Gastroesophageal sphincter (tissue), 4 donors: ENCODE measurements around the gene MRPL17. TPM values are rescaled to one million over a fixed set of nuclear protein-coding genes. Genes with fewer than 3 reads are reported as not detected.

Experiments
- ATAC-seq: fragments of 150-250 bp; one replicate; pipeline ENCODE4 v1.9.1; 2016; ENCODE audit warnings: mild to moderate bottlenecking, moderate library complexity
- H3K27ac ChIP-seq, 4 donors: fragments of 200-600 bp; sonication (generic) in 3 of 4; 1 replicate in 3 of 4; 2 replicates in 1 of 4; pipeline ENCODE4 v1.5.1; 2016 to 2019
- H3K27me3 ChIP-seq: fragments of 200-600 bp; sonication (generic); one replicate; pipeline ENCODE4 v1.5.1; 2019
- H3K36me3 ChIP-seq, 2 donors: fragments of 200-600 bp; sonication (generic); one replicate each; pipeline ENCODE4 v1.5.1; 2019; ENCODE audit warnings: control low read depth in 1 of 2
- H3K4me1 ChIP-seq, 3 donors: fragments of 200-600 bp; sonication (generic); 1 replicate in 2 of 3; 2 replicates in 1 of 3; pipeline ENCODE4 v1.5.1; 2016 to 2019; ENCODE audit warnings: control low read depth in 2 of 3
- H3K4me3 ChIP-seq, 2 donors: fragments of 200-600 bp; sonication (generic); one replicate each; pipeline ENCODE4 v1.5.1; 2019; ENCODE audit warnings: mild to moderate bottlenecking in 1 of 2, moderate library complexity in 1 of 2
- H3K9me3 ChIP-seq, 3 donors: fragments of 200-600 bp; sonication (generic); one replicate each; pipeline ENCODE4 v1.5.1; 2017 to 2019; ENCODE audit warnings: control low read depth in 2 of 3
- CTCF ChIP-seq, 4 experiments: fragments of 200-600 bp in 2 of 4; fragments of 450-650 bp in 2 of 4; sonication (generic) in 1 of 4; IDR thresholded peaks; one replicate each; pipeline ENCODE4 v1.5.1; 2017 to 2019; ENCODE audit warnings: antibody characterized with exemption in 4 of 4, mild to moderate bottlenecking in 2 of 4, moderate library complexity in 2 of 4
- EP300 ChIP-seq: sonication (generic); formaldehyde crosslinking; IDR thresholded peaks from one replicate; pipeline ENCODE4 v1.6.1; 2017; ENCODE audit warnings: antibody characterized with exemption, mild to moderate bottlenecking
- POLR2A ChIP-seq, 2 donors: fragments of 450-650 bp; IDR thresholded peaks; one replicate each; pipeline ENCODE4 v1.6.1; 2017; ENCODE audit warnings: antibody characterized with exemption in 2 of 2, mild to moderate bottlenecking in 2 of 2, moderate library complexity in 1 of 2
- POLR2AphosphoS5 ChIP-seq: sonication (generic); formaldehyde crosslinking; IDR thresholded peaks from one replicate; pipeline ENCODE4 v1.6.1; 2017; ENCODE audit warnings: antibody characterized with exemption
- WGBS, 2 donors: methylation state at CpG; one replicate each; pipeline ENCODE4 v1.1.5; 2018; ENCODE audit warnings: low coverage in 1 of 2; 5-methylcytosine and 5-hydroxymethylcytosine counted together
- total RNA-seq, 4 donors: library from RNA; depleted of rRNA; stranded (reverse); fragments of >200 nt; gene quantifications; one replicate each; pipeline ENCODE4 v1.1.0, GENCODE V29; 2016

The MRPL17 gene
- total RNA-seq, 4 donors from 2014 or later: 12.6 to 35.0 (median 18.6) TPM

DNA sequence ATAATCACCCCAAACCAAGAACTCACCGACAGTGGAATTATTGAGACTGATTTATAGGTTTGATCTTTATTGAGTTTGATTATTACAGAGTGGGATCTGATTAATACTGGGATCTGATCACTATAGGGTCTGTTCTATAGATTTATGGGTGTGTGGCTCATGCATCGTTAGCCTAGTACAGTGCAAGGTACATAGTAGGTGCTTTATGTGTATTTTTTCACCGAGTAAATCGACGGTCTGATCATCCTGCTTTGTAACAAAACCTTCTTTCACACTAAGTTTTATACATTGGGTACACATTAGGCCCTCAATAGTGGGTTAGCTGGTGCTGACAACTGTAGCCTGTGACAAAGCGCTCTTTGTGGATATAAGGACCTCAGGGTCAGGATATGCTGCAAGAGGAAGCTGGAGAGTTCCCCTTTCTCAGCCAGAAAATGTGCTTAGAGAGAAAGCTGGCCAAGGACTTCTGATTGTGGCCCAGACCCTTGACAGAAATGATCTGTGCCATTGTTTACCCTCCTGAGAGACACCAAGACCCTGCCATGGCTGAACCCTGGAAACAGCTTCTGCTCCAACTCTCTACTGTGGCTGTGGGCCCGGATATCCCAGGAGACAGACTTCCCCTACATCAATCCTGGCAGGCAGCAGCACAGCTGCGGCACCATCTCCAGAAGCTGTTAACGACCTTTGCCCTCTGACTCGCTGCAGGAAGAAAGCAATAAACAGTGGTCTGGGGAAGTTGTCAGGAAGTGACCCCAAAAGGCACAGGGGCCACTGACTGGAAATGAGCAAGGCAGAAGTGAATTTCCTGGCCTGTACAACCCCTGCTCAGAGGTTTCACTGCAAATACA is 47.8 kb downstream of the MRPL17 start:
- 46 to 52% methylated on average over 5 to 6 of the region's 10 CpGs for WGBS, 2 donors
- no peaks in the 10 kb centered on the region for H3K27me3 ChIP-seq
- peaks cover 0 to 46% of the 10 kb centered on the region in 2 donors for H3K36me3 ChIP-seq
- H3K4me3 ChIP-seq: no peak overlapping the region
- no peaks in the 10 kb centered on the region for H3K9me3 ChIP-seq
- peak; percentile 59 for ATAC-seq
- TF ChIP-seq POLR2A (IDR thresholded peaks at IDR 0.05): no peak
- peak; percentile 68 for TF ChIP-seq POLR2AphosphoS5
- H3K4me1 ChIP-seq: peaks cover 7 to 72% (median 41%) of the 10 kb centered on the region in 3 donors
- H3K27ac ChIP-seq: peak overlapping the region; percentile 23 to 78 (median 71)

DNA sequence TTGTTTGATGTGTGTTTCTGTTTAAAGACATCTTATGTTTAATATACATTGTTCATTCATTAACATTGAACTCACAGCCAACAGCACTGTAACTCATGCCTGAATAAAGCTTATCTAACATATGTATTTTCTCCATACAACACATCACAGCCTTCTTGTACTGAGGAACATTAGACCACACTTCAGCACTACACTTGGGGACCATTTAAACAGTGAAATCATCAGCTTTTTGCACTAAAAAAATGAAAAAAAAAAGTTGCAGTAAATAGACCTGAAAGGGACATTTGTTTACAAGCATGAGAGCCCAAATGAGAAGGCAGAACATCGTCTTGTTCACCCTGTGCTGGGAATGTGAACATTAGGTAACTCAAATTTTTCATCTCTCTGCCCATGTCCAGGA is 48.6 kb downstream of the MRPL17 start:
- Histone ChIP-seq H3K9me3 (no peaks in the 10 kb centered on the region), H3K4me3 (no peak overlapping the region), H3K4me1 (peaks cover 7 to 66% (median 41%) of the 10 kb centered on the region in 3 donors), H3K27ac (peak overlapping the region in 3 of 4 donors; percentile 68 to 78 (median 74)), H3K27me3 (no peaks in the 10 kb centered on the region), H3K36me3 (peaks cover 0 to 46% of the 10 kb centered on the region in 2 donors)
- TF ChIP-seq EP300: no peak
- TF ChIP-seq POLR2AphosphoS5: no peak
- TF ChIP-seq CTCF (IDR thresholded peaks at IDR 0.05): no peak
- no peak for TF ChIP-seq POLR2A (IDR thresholded peaks at IDR 0.05)
- ATAC-seq: no peak
- WGBS, 2 donors: 78 to 83% methylated on average over 1 of the region's 1 CpG

GRCh38 chr11:6633422-6634408 is 49.4 kb downstream of the MRPL17 start:
- 64 to 80% methylated on average over 2 to 8 of the region's 16 CpGs for WGBS, 2 donors
- Histone ChIP-seq H3K4me3 (no peak overlapping the region), H3K27me3 (no peaks in the 10 kb centered on the region), H3K36me3 (peaks cover 0 to 53% of the 10 kb centered on the region in 2 donors), H3K4me1 (peaks cover 6 to 58% (median 35%) of the 10 kb centered on the region in 3 donors), H3K27ac (peak overlapping the region in 1 of 4 donors; percentile 68), H3K9me3 (no peaks in the 10 kb centered on the region)
- TF ChIP-seq EP300 (no peak), CTCF (IDR thresholded peaks at IDR 0.05) (no peak)
- ATAC-seq: no peak

DNA sequence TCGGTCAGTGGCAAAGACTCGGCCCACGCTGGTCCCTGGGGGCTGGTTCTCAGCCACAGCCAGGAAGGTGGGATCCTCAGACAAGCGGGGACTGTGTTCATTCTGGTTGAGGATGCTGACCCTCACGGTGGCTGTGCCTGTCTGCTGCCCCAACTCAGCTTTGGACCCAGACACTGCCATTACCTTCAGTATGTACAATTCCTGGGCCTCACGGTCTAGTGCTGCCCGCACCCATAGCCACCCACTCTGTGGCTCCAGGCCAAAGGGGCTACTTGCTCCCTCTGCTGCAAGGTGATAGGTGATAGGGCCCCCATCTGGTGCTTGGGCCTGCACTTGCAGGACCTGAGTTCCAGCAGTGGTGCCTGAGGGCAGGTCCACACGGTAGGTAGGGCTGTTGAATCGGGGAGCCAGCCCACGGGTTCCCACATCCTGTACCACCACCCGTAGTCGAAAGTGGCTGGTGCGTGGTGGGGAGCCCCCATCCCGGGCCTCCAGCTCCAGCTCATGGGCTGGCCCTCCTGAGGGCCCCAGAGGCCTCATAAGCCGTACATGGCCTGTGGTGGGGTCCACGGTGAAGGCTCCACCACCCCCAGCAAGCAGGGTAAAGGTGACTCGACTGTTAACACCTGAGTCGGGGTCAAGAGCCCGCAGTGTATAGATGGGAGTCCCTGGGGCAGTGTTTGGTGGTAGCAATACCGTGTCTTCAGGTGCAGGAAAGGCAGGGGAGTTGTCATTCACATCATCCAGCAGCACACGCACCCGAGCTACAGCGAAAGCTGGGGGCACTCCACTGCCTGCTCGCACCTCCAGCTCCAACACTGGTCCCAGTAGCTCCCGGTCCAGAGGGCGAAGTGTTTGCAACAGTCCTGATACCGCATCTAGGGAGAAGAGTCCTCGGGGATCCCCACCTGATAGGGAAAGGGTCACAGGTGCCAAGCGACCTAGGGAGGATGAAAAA is 50.7 kb downstream of the MRPL17 start:
- Histone ChIP-seq H3K36me3 (peaks cover 0 to 67% of the 10 kb centered on the region in 2 donors), H3K27me3 (no peaks in the 10 kb centered on the region), H3K4me3 (no peak overlapping the region), H3K9me3 (no peaks in the 10 kb centered on the region), H3K4me1 (peaks cover 0 to 45% (median 25%) of the 10 kb centered on the region in 3 donors), H3K27ac (no peak overlapping the region)
- ATAC-seq: no peak
- 90 to 100% methylated on average over 2 to 3 of the region's 29 CpGs for WGBS, 2 donors
- TF ChIP-seq POLR2AphosphoS5 (no peak), CTCF (IDR thresholded peaks at IDR 0.05) (no peak), POLR2A (IDR thresholded peaks at IDR 0.05) (no peak), EP300 (no peak)
